H1 (cell line): ENCODE results near the gene ABCA2. TPM values are rescaled to one million over a fixed set of nuclear protein-coding genes. Genes with fewer than 3 reads are reported as not detected.

Experiments used
- ATF2 ChIP-seq: IDR thresholded peaks from 2 replicates; pipeline ENCODE4 v1.6.1; 2012; ENCODE audit warnings: low read length, inconsistent platforms
- E2F6 ChIP-seq: IDR thresholded peaks from 2 replicates; pipeline ENCODE4 v1.6.1; 2012; ENCODE audit warnings: inconsistent platforms
- EP300 ChIP-seq, 2 experiments: IDR thresholded peaks; 1 replicate in 1 of 2; 2 replicates in 1 of 2; pipeline ENCODE4 v1.6.1; 2011 to 2012; ENCODE audit warnings: low read depth in 2 of 2, low read length in 2 of 2, mild to moderate bottlenecking in 2 of 2, borderline replicate concordance in 1 of 2, inconsistent platforms in 1 of 2, moderate library complexity in 1 of 2
- HDAC2 ChIP-seq, 2 experiments: fragments of 300-600 bp in 1 of 2; sonication (generic) in 1 of 2; IDR thresholded peaks; 2 replicates each; pipeline ENCODE4 v1.6.1; 2011 to 2012; ENCODE audit warnings: low read depth in 2 of 2, low read length in 2 of 2, mild to moderate bottlenecking in 2 of 2, moderate library complexity in 2 of 2, borderline replicate concordance in 1 of 2, inconsistent platforms in 1 of 2
- HDAC6 ChIP-seq: IDR thresholded peaks from one replicate; pipeline ENCODE4 v1.7.1; 2012; ENCODE audit warnings: low read depth, mild to moderate bottlenecking, inconsistent platforms, low read length, moderate library complexity
- JUND ChIP-seq: IDR thresholded peaks from 2 replicates; pipeline ENCODE4 v1.6.1; 2011; ENCODE audit warnings: mild to moderate bottlenecking, improper control_type of control experiment, low read length
- MAX ChIP-seq: IDR thresholded peaks from 2 replicates; pipeline ENCODE4 v1.6.1; 2012; ENCODE audit warnings: inconsistent platforms
- NRF1 ChIP-seq: IDR thresholded peaks from 2 replicates; pipeline ENCODE4 v1.6.1; 2011; ENCODE audit warnings: mild to moderate bottlenecking, low read depth, low read length, improper control_type of control experiment
- POLR2A ChIP-seq, 2 experiments: IDR thresholded peaks; 1 replicate in 1 of 2; 2 replicates in 1 of 2; pipeline ENCODE4 v1.6.1; 2011; ENCODE audit warnings: low read depth in 2 of 2, low read length in 2 of 2, mild to moderate bottlenecking in 2 of 2; ENCODE audit errors: control extremely low read depth in 1 of 2
- POU5F1 ChIP-seq: IDR thresholded peaks from 2 replicates; pipeline ENCODE4 v1.6.1; 2011; ENCODE audit warnings: low read depth, mild to moderate bottlenecking, low read length, moderate library complexity
- polyA plus RNA-seq, 7 experiments: library from polyadenylated mRNA; depleted of rRNA in 3 of 7; stranded (reverse) in 5 of 7; unstranded in 2 of 7; fragments of >200 nt in 5 of 7; fragments of 200-250 nt in 2 of 7; gene quantifications; 1 replicate in 5 of 7; 2 replicates in 1 of 7; 4 replicates in 1 of 7; pipeline versions ENCODE4 v1.2.1 to v1.2.3, GENCODE V29; 2011 to 2013; ENCODE audit warnings: missing spikeins in 2 of 7, mixed read lengths in 2 of 7
- total RNA-seq: library from RNA; stranded (reverse); fragmentation: NEBNext Ultra II Directional; extraction: Animal tissue kit (Norgen Biotek cat#: 25700); gene quantifications from 2 replicates; pipeline ENCODE4 v1.2.1, GENCODE V29; 2021

ABCA2 gene
- total and polyA plus RNA-seq, 2 of the 8 experiments (the other 6 are each of a cell fraction or from before 2014, with no cell fraction given): 12.5 to 14.3 TPM

- TF ChIP-seq HDAC2 (IDR thresholded peaks at IDR 0.05; ENCODE audit: borderline replicate concordance in 1 of 2, low read depth in 2 of 2, low read length in 2 of 2) (peak in 1 of 2 experiments; percentile 22; a peak in 1 of 4 replicates), NRF1 (0 out of 2 replicates have a peak, but pooled peaks have one; percentile 11), ATF2 (no peak), POU5F1 (no peak), E2F6 (peak; percentile 57), MAX (peak; percentile 65), POLR2A (IDR thresholded peaks at IDR 0.05; ENCODE audit: control extremely low read depth in 1 of 2, low read depth in 2 of 2, low read length in 2 of 2) (peak in 1 of 2 experiments; percentile 49; a peak in 1 of 3 replicates), JUND (no peak), HDAC6 (no peak), EP300 (IDR thresholded peaks at IDR 0.05; ENCODE audit: borderline replicate concordance in 1 of 2, low read depth in 2 of 2, low read length in 2 of 2) (0 out of 3 replicates have a peak, but pooled peaks of 1 of the 2 experiments have one; percentile 18)
Measured at GRCh38 chr9:137070201-137070905, 42.3 kb upstream of the ABCA2 start, which contains the start of gene SAPCD2 (continued).
